IgD-negative memory B cell (primary cell): ENCODE data around the gene CLIP1. TPM values are rescaled to one million over a fixed set of nuclear protein-coding genes. Genes with fewer than 3 reads are reported as not detected.
"Not testable (repeated sequence)": the region's sequence is repeated elsewhere in the genome, so short reads cannot be mapped to it uniquely, and the experiment has no call there.

Source experiments
- H3K27ac Mint-ChIP-seq, 3 donors: one replicate each; pipeline ENCODE4 v1.8.0; 2020 to 2022; ENCODE audit warnings: mild to moderate bottlenecking in 3 of 3, mixed read lengths in 3 of 3, moderate library complexity in 1 of 3
- H3K27me3 Mint-ChIP-seq: one replicate; pipeline ENCODE4 v1.8.0; 2021; ENCODE audit warnings: mixed read lengths
- H3K36me3 Mint-ChIP-seq: one replicate; pipeline ENCODE4 v1.8.0; 2020; ENCODE audit warnings: mild to moderate bottlenecking, mixed read lengths
- H3K4me1 Mint-ChIP-seq, 3 donors: one replicate each; pipeline ENCODE4 v1.8.0; 2020 to 2022; ENCODE audit warnings: mixed read lengths in 3 of 3, mild to moderate bottlenecking in 1 of 3
- H3K4me3 Mint-ChIP-seq, 4 donors: one replicate each; pipeline ENCODE4 v1.8.0; 2020 to 2022; ENCODE audit warnings: mild to moderate bottlenecking in 4 of 4, mixed read lengths in 4 of 4, moderate library complexity in 3 of 4
- H3K9me3 Mint-ChIP-seq, 3 donors: one replicate each; pipeline ENCODE4 v1.8.0; 2020 to 2021; ENCODE audit warnings: mixed read lengths in 3 of 3, mild to moderate bottlenecking in 1 of 3
- polyA plus RNA-seq: library from polyadenylated mRNA; unstranded; fragments of 300-500 nt; fragmentation: Illumina TruSeq; gene quantifications from one replicate; pipeline ENCODE4 v1.2.3, GENCODE V29; 2021

Gene CLIP1
- polyA plus RNA-seq, 1 donor from 2014 or later = 26.8 TPM

- H3K4me1 Mint-ChIP-seq = peaks cover 33 to 37% (median 34%) of the 10 kb centered on the region in 3 donors
These were observed 3.4 kb downstream of the CLIP1 start for GRCh38 chr12:122419094-122419493.

GRCh38 chr12:122415665-122416064, 6.8 kb downstream of the CLIP1 start:
- Mint-ChIP-seq H3K4me1 (peaks cover 41 to 45% (median 42%) of the 10 kb centered on the region in 3 donors), H3K4me3 (peak overlapping the region in 2 of 4 donors; percentile 63), H3K27ac (peak overlapping the region in 1 of 3 donors; percentile 73)
- not testable (repeated sequence) for H3K9me3 Mint-ChIP-seq, H3K27me3 Mint-ChIP-seq, H3K36me3 Mint-ChIP-seq

More at GRCh38 chr12:122419094-122419493, 3.4 kb downstream of the CLIP1 start:
- H3K4me3 Mint-ChIP-seq = peak overlapping the region in 1 of 4 donors; percentile 60
- H3K36me3 Mint-ChIP-seq, H3K9me3 Mint-ChIP-seq, H3K27me3 Mint-ChIP-seq, H3K27ac Mint-ChIP-seq: not testable (repeated sequence)

- H3K27me3 Mint-ChIP-seq = no peaks in the 10 kb centered on the region
- peak overlapping the region; percentile 69 to 89 (median 86) for H3K4me3 Mint-ChIP-seq
- peaks cover 0 to 1% (median 0%) of the 10 kb centered on the region in 3 donors for H3K9me3 Mint-ChIP-seq
- H3K4me1 Mint-ChIP-seq = peaks cover 32 to 39% (median 37%) of the 10 kb centered on the region in 3 donors
- H3K36me3 Mint-ChIP-seq = no peaks in the 10 kb centered on the region
- peak overlapping the region; percentile 21 to 78 (median 63) for H3K27ac Mint-ChIP-seq
These were observed 8.7 kb downstream of the CLIP1 start for GRCh38 chr12:122413516-122414404.

- Mint-ChIP-seq H3K9me3 (peaks cover 0 to under 1% (median 0%) of the 10 kb centered on the region in 3 donors), H3K27ac (peak overlapping the region; percentile 63 to 85 (median 78)), H3K27me3 (no peaks in the 10 kb centered on the region), H3K4me3 (peak overlapping the region; percentile 69 to 89 (median 86)), H3K4me1 (peaks cover 29 to 35% (median 32%) of the 10 kb centered on the region in 3 donors), H3K36me3 (no peaks in the 10 kb centered on the region)
These were observed 9.5 kb downstream of the CLIP1 start for GRCh38 chr12:122412851-122413433.

GRCh38 chr12:122411537-122411936, 10.9 kb downstream of the CLIP1 start:
- Mint-ChIP-seq H3K4me1 (peaks cover 31 to 38% (median 34%) of the 10 kb centered on the region in 3 donors), H3K36me3 (no peaks in the 10 kb centered on the region), H3K27me3 (no peaks in the 10 kb centered on the region), H3K9me3 (no peaks in the 10 kb centered on the region), H3K4me3 (peak overlapping the region; percentile 29 to 78 (median 50)), H3K27ac (peak overlapping the region in 2 of 3 donors; percentile 83 to 85)

GRCh38 chr12:122407208-122407607, 15.3 kb downstream of the CLIP1 start:
- H3K36me3 Mint-ChIP-seq = no peaks in the 10 kb centered on the region
- H3K4me3 Mint-ChIP-seq = no peak overlapping the region
- no peaks in the 10 kb centered on the region for H3K27me3 Mint-ChIP-seq
- H3K27ac Mint-ChIP-seq = peak overlapping the region in 2 of 3 donors; percentile 14 to 57
- H3K9me3 Mint-ChIP-seq = no peaks in the 10 kb centered on the region
- peaks cover 25 to 28% (median 26%) of the 10 kb centered on the region in 3 donors for H3K4me1 Mint-ChIP-seq

- H3K4me3 Mint-ChIP-seq = no peak overlapping the region
These were observed 15.7 kb downstream of the CLIP1 start for GRCh38 chr12:122406701-122407164.

GRCh38 chr12:122403831-122404230, 18.6 kb downstream of the CLIP1 start:
- H3K4me3 Mint-ChIP-seq = peak overlapping the region in 2 of 4 donors; percentile 67 to 85
- H3K9me3 Mint-ChIP-seq = no peaks in the 10 kb centered on the region
- H3K27me3 Mint-ChIP-seq = no peaks in the 10 kb centered on the region
- H3K27ac Mint-ChIP-seq = peak overlapping the region in 2 of 3 donors; percentile 46 to 90
- no peaks in the 10 kb centered on the region for H3K36me3 Mint-ChIP-seq
- peaks cover 38 to 42% (median 41%) of the 10 kb centered on the region in 3 donors for H3K4me1 Mint-ChIP-seq

More at GRCh38 chr12:122406701-122407164, 15.7 kb downstream of the CLIP1 start:
- Mint-ChIP-seq H3K27me3 (no peaks in the 10 kb centered on the region), H3K9me3 (no peaks in the 10 kb centered on the region), H3K4me1 (peaks cover 25 to 28% (median 26%) of the 10 kb centered on the region in 3 donors), H3K36me3 (no peaks in the 10 kb centered on the region), H3K27ac (peak overlapping the region in 2 of 3 donors; percentile 53 to 57)

- Mint-ChIP-seq H3K27ac (peak overlapping the region; percentile 36 to 90 (median 57)), H3K9me3 (no peaks in the 10 kb centered on the region), H3K4me1 (peaks cover 38 to 42% (median 41%) of the 10 kb centered on the region in 3 donors), H3K27me3 (no peaks in the 10 kb centered on the region), H3K4me3 (peak overlapping the region in 3 of 4 donors; percentile 5 to 86 (median 85)), H3K36me3 (no peaks in the 10 kb centered on the region)
These were observed 19.2 kb downstream of the CLIP1 start for GRCh38 chr12:122403115-122403770.

GRCh38 chr12:122402264-122402663, 20.2 kb downstream of the CLIP1 start:
- Mint-ChIP-seq H3K4me1 (peaks cover 37 to 42% (median 39%) of the 10 kb centered on the region in 3 donors), H3K27ac (no peak overlapping the region), H3K27me3 (no peaks in the 10 kb centered on the region)

GRCh38 chr12:122399592-122400373, 22.7 kb downstream of the CLIP1 start:
- peaks cover 27 to 33% (median 30%) of the 10 kb centered on the region in 3 donors for H3K4me1 Mint-ChIP-seq
- peak overlapping the region; percentile 68 to 94 (median 80) for H3K27ac Mint-ChIP-seq
- H3K36me3 Mint-ChIP-seq = peaks cover 4% of the 10 kb centered on the region
- H3K9me3 Mint-ChIP-seq = no peaks in the 10 kb centered on the region
- no peaks in the 10 kb centered on the region for H3K27me3 Mint-ChIP-seq
- H3K4me3 Mint-ChIP-seq = peak overlapping the region; percentile 58 to 94 (median 73)

More at GRCh38 chr12:122402264-122402663, 20.2 kb downstream of the CLIP1 start:
- H3K36me3 Mint-ChIP-seq = no peaks in the 10 kb centered on the region
- H3K9me3 Mint-ChIP-seq = no peaks in the 10 kb centered on the region
- no peak overlapping the region for H3K4me3 Mint-ChIP-seq

- Mint-ChIP-seq H3K9me3 (no peaks in the 10 kb centered on the region), H3K4me1 (peaks cover 26 to 32% (median 29%) of the 10 kb centered on the region in 3 donors), H3K27ac (peak overlapping the region in 2 of 3 donors; percentile 31 to 68), H3K4me3 (peak overlapping the region in 2 of 4 donors; percentile 70 to 94), H3K27me3 (no peaks in the 10 kb centered on the region), H3K36me3 (peaks cover 4% of the 10 kb centered on the region)
These were observed 23.2 kb downstream of the CLIP1 start for GRCh38 chr12:122399254-122399591.

- not testable (repeated sequence) for H3K27ac Mint-ChIP-seq, H3K27me3 Mint-ChIP-seq, H3K4me3 Mint-ChIP-seq, H3K9me3 Mint-ChIP-seq, H3K36me3 Mint-ChIP-seq
- peaks cover 19 to 22% (median 21%) of the 10 kb centered on the region in 3 donors for H3K4me1 Mint-ChIP-seq
These were observed 24.5 kb downstream of the CLIP1 start for GRCh38 chr12:122397981-122398380.

GRCh38 chr12:122395319-122395718, 27.1 kb downstream of the CLIP1 start:
- Mint-ChIP-seq H3K9me3 (no peaks in the 10 kb centered on the region), H3K27me3 (no peaks in the 10 kb centered on the region), H3K27ac (no peak overlapping the region), H3K4me3 (no peak overlapping the region), H3K4me1 (peaks cover 14 to 20% (median 15%) of the 10 kb centered on the region in 3 donors), H3K36me3 (peaks cover 4% of the 10 kb centered on the region)
